Measurements from ENCODE around the gene ADRA2B. TPM values are rescaled to one million over a fixed set of nuclear protein-coding genes. Genes with fewer than 3 reads are reported as not detected.
A peak's percentile ranks its signal among the peaks of the same experiment; 100 is the strongest.

Gene ADRA2B
- total RNA-seq, 2 donors from 2014 or later = under 0.01 to 0.26 TPM

- DNase-seq (peak in 2 of 4 donors; percentile 20 to 25), ATAC-seq (no peak)
- H3K4me1 ChIP-seq = no peaks in the 10 kb centered on the region
- H3K27me3 ChIP-seq = no peaks in the 10 kb centered on the region
- 66 to 71% methylated on average over 17 of the region's 17 CpGs for WGBS, 2 donors
- TF ChIP-seq, protein P1, sequence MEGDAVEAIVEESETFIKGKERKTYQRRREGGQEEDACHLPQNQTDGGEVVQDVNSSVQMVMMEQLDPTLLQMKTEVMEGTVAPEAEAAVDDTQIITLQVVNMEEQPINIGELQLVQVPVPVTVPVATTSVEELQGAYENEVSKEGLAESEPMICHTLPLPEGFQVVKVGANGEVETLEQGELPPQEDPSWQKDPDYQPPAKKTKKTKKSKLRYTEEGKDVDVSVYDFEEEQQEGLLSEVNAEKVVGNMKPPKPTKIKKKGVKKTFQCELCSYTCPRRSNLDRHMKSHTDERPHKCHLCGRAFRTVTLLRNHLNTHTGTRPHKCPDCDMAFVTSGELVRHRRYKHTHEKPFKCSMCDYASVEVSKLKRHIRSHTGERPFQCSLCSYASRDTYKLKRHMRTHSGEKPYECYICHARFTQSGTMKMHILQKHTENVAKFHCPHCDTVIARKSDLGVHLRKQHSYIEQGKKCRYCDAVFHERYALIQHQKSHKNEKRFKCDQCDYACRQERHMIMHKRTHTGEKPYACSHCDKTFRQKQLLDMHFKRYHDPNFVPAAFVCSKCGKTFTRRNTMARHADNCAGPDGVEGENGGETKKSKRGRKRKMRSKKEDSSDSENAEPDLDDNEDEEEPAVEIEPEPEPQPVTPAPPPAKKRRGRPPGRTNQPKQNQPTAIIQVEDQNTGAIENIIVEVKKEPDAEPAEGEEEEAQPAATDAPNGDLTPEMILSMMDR (IDR thresholded peaks at IDR 0.05) = no peak
- TF ChIP-seq POLR2A (IDR thresholded peaks at IDR 0.05) = no peak
- H3K27ac ChIP-seq = no peak overlapping the region
- H3K9me3 ChIP-seq = no peaks in the 10 kb centered on the region
- H3K4me3 ChIP-seq = no peak overlapping the region
- no peaks in the 10 kb centered on the region for H3K36me3 ChIP-seq (replicated peaks in 1 of 2; ENCODE audit: insufficient read depth in 1 of 2, low read depth in 2 of 2)
- intact Hi-C loops (cut with DNase I) = no loop called here
Observed at GRCh38 chr2:96159084-96159830, 42.9 kb upstream of the ADRA2B start.

GRCh38 chr2:96158554-96158940 is 42.2 kb upstream of the ADRA2B start:
- no peak overlapping the region for H3K4me3 ChIP-seq
- H3K4me1 ChIP-seq = no peaks in the 10 kb centered on the region
- TF ChIP-seq, protein P1 (IDR thresholded peaks at IDR 0.05) = no peak
- TF ChIP-seq POLR2A (IDR thresholded peaks at IDR 0.05) = no peak
- H3K9me3 ChIP-seq = no peaks in the 10 kb centered on the region
- DNase-seq = no peak
- 94 to 98% methylated on average over 7 to 14 of the region's 14 CpGs for WGBS, 2 donors
- no peak overlapping the region for H3K27ac ChIP-seq
- H3K36me3 ChIP-seq (replicated peaks in 1 of 2; ENCODE audit: insufficient read depth in 1 of 2, low read depth in 2 of 2) = no peaks in the 10 kb centered on the region
- ATAC-seq = no peak
- intact Hi-C loops (cut with DNase I) = no loop called here
- no peaks in the 10 kb centered on the region for H3K27me3 ChIP-seq

GRCh38 chr2:96157649-96158553 is 41.5 kb upstream of the ADRA2B start:
- DNase-seq (peak in 1 of 4 donors; percentile 13), ATAC-seq (no peak)
- WGBS, 2 donors = 75 to 87% methylated on average over 4 to 17 of the region's 19 CpGs
- no peak overlapping the region for H3K27ac ChIP-seq
- TF ChIP-seq, protein P1 (IDR thresholded peaks at IDR 0.05) = no peak
- no peak for TF ChIP-seq POLR2A (IDR thresholded peaks at IDR 0.05)
- no peaks in the 10 kb centered on the region for H3K4me1 ChIP-seq
- no peak overlapping the region for H3K4me3 ChIP-seq
- no peaks in the 10 kb centered on the region for H3K27me3 ChIP-seq
- H3K9me3 ChIP-seq = no peaks in the 10 kb centered on the region
- intact Hi-C loops (cut with DNase I) = no loop called here
- no peaks in the 10 kb centered on the region for H3K36me3 ChIP-seq (replicated peaks in 1 of 2; ENCODE audit: insufficient read depth in 1 of 2, low read depth in 2 of 2)

- intact Hi-C loops (cut with DNase I) = no loop called here
- Histone ChIP-seq H3K4me3 (no peak overlapping the region), H3K27me3 (no peaks in the 10 kb centered on the region), H3K4me1 (no peaks in the 10 kb centered on the region), H3K9me3 (no peaks in the 10 kb centered on the region), H3K36me3 (replicated peaks in 1 of 2; ENCODE audit: insufficient read depth in 1 of 2, low read depth in 2 of 2) (no peaks in the 10 kb centered on the region), H3K27ac (no peak overlapping the region)
- DNase-seq (no peak), ATAC-seq (no peak)
- TF ChIP-seq, protein P1 (IDR thresholded peaks at IDR 0.05) = no peak
- no peak for TF ChIP-seq POLR2A (IDR thresholded peaks at IDR 0.05)
- whole genome bisulfite sequencing, 2 donors = 86 to 93% methylated on average over 1 to 5 of the region's 5 CpGs
Observed at GRCh38 chr2:96156926-96157648, 40.7 kb upstream of the ADRA2B start.

Measured in body of pancreas (tissue), 4 donors.